NCI-H460 (cell line): Measurements from ENCODE around the gene METTL6. TPM values are rescaled to one million over a fixed set of nuclear protein-coding genes. Genes with fewer than 3 reads are reported as not detected.
"Not testable (repeated sequence)": the region's sequence is repeated elsewhere in the genome, so short reads cannot be mapped to it uniquely, and the experiment has no call there.

Source experiments
- DNase-seq: peaks from one replicate; pipeline ENCODE4 v3.0.0-alpha.2; 2016; ENCODE audit warnings: low read depth; ENCODE audit errors: extremely low read depth
- polyA plus RNA-seq: library from polyadenylated mRNA; depleted of rRNA; stranded (reverse); fragments of >200 nt; gene quantifications from 2 replicates; pipeline ENCODE4 v1.2.3, GENCODE V29; 2014; cell fraction: nucleus; rRNA removed
- total RNA-seq: library from RNA; depleted of rRNA; stranded (reverse); fragments of >200 nt; shearing (Covaris generic); gene quantifications from 2 replicates; pipeline ENCODE4 v1.2.3, GENCODE V29; 2014; rRNA removed

Gene METTL6
- total RNA-seq = 25.9 and 34.7 TPM in 2 replicates
- 8.0 and 9.3 TPM in 2 replicates for polyA plus RNA-seq

DNA sequence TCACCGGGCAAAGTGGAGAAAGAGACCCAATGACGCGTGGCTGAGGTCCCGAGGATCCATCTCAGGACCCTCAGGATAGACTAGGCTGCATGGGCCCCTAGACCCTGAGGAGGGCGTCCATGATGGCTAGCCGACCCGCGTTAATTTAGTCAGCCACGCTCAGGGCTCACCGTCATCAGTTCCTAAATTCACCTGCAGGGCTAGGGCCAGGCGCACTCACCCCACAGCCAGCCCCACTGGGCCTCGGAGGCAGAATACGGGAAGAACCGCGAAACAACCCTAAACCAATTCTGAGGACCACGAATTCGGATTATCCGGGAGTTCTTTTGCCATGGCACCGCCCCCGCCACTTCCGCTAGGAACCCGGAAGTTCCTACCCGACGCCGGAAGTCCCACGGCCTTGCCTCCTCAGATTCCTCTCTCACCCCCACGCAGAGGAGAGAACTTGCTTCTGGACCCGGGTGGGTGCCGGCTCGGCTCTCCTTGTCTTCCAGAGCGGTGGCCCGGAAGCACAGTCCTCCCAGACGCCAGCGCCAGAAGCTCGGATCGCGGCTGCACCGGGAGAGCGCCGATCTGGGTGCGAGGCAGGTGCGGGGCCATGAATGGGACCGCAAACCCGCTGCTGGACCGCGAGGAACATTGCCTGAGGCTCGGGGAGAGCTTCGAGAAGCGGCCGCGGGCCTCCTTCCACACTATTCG is at the start of gene METTL6, which contains the start of gene EAF1:
Gene METTL6 (minus strand): TSS at position 363 of the 699 bp plus-strand sequence. CDS start 1,033 bp downstream, outside the sequence.
Gene EAF1 (plus strand): TSS at position 417 of the 699 bp plus-strand sequence. CDS start 182 bp downstream, at position 599.
- DNase-seq = peak; percentile 55

- no peak for DNase-seq
These were observed 49.0 kb upstream of the METTL6 start for GRCh38 chr3:15476378-15476777.

DNA sequence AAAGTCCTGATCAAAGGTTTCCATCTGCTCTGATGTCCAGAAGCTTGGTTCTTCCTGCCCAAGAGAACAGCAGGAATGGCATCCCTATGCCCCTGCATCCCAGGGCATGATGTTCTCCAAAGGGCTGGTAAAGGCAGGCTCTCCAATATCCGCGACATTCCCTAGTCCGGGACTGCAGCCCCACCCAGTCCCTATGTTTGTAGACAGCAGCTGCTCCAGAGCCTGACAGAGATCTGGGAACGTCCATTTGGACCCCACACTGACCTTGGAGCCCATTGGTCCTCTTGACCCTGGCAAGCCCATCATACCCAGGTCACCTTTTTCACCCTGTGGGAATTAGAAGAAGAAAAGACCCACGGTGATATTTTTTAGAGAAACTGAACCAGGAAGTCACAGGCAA is 47.8 kb upstream of the METTL6 start:
- DNase-seq = no peak

GRCh38 chr3:15471861-15472260 is 44.5 kb upstream of the METTL6 start:
- no peak for DNase-seq

GRCh38 chr3:15470849-15471248 is 43.5 kb upstream of the METTL6 start:
- no peak for DNase-seq

- DNase-seq = no peak
These were observed 42.9 kb upstream of the METTL6 start for GRCh38 chr3:15470261-15470660.

DNA sequence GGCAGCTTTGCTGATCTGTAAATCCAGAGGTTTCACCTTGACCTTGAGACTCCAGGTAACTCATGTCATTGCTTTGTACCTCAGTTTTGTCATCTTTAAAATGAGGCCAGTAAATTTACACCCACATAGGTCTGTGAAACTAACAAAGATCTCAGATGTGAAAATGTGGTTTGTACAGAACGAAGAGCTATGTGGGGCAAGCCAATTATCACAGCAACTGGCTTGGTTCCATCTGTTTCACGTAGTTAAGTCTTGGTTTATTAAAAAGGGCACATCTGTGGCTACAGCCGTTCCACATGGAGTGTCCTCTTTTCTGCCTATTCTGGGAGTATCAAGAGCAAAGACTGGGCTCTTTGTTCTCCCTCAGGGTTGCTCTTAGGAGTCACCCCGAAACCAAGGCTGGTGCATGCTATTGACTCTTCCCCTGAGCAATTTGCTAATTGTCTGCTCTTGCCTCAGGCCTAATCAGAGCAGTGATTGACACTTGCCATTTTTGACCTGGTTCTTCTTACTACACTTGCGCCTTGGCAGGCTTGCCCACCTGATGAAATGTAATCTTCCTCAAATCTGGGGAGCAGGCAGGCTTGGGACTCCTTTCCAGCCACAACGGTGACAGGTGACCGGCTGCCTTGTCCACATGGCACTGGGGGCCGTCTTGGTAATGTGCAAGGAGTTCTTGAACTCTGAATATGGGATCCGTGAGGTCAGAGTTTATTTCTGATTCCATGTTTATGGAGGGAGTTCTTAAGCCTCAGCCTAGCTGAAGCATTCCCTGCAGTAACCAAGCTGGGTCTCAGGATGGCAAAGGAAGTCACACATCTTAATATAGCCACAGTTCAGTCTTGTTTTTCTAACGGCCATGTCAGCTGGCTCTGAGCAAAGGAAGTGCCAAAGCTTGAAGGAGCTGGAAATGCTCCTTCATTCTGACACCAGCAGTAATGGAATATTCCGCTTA is 40.2 kb upstream of the METTL6 start:
- no peak for DNase-seq

- no peak for DNase-seq
These were observed 38.7 kb upstream of the METTL6 start for GRCh38 chr3:15465876-15466585.

- DNase-seq = no peak
These were observed 35.1 kb upstream of the METTL6 start for GRCh38 chr3:15462451-15462850.

- DNase-seq = no peak
These were observed 33.7 kb upstream of the METTL6 start for GRCh38 chr3:15460891-15461531.

DNA sequence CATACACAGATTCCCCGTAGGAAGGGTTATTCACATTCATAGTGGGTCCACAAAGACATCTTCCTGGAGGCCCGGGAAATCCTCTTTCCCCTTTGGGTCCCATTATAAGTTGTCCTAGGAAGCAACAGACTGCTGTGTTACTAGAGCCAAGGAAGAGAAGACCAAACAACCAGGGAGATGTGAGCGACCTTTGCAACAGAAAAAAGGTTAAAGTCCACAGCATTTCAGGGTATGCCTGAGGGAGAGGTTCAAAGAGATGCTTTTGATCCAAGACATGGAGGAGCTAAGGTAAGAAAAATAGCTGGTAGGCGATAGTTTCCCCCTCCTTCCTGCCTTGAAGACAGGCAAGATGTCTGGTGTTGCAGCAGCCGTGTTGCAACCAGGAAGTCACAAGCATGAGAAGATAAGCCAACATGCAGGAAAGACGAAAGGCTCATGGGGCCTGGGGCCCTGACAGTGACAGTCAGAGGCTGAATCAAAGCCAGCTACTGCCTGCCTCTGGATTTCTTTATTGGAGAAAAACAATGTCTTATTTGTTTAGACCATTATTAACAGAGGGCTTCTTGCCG is 31.0 kb upstream of the METTL6 start:
- no peak for DNase-seq

DNA sequence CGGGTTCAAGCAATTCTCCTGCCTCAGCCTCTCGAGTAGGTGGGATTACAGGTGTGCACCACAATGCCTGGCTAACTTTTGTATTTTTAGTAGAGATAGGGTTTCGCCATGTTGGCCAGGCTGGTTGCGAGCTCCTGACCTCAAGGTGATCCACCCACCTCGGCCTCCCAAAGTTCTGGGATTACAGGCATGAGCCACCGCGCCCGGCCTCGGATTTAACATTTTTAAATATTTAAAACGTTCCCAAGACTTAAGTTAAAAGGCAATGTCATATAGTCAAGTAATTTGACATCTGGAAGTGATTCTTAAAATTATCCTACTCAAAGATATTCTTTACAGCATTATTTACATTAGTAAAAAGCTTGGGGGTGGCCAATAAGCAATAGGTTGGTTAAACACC is 29.6 kb upstream of the METTL6 start:
- DNase-seq = not testable (repeated sequence)

- DNase-seq = no peak
These were observed 29.0 kb upstream of the METTL6 start for GRCh38 chr3:15456321-15456720.

DNA sequence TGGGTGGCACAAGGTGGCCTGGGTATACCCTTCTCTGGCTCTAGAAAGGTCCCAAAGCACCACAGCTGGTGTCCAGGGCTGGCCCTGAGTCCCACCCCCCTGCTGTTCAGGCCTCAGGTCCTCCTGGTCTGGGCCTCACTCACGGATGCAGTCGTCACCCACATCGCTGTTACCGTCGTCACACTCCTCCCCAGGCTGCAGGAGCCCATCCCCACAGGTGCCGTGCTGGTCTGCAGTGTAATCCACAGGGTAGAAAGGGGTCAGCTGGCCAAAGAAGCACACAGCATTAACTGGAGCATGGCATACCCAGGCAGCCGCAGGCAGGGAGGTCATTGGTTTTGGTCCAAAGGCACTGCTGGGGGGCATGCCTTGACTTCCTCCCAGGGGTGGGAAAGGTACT is 28.4 kb upstream of the METTL6 start:
- DNase-seq = no peak

DNA sequence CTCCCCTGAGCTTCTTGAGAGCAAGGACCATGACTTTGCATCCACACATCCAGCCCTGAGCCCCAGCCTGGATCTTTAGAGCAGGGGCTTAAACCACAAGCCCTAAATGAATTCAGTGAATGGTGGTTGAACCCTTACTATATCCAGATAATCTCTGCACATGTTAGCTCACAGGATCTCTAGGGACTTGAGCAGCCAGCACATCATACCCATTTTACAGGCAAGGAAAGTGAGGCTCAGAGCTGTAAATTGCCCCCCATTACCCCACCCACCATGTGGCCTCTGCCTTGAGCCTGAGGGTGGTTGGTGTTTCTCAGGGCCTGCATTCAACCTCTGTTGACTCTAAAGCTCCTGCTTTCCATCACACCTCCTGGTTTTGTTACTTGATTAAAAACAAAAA is 27.6 kb upstream of the METTL6 start:
- no peak for DNase-seq

GRCh38 chr3:15453991-15454625 is 26.8 kb upstream of the METTL6 start:
- DNase-seq = no peak

DNA sequence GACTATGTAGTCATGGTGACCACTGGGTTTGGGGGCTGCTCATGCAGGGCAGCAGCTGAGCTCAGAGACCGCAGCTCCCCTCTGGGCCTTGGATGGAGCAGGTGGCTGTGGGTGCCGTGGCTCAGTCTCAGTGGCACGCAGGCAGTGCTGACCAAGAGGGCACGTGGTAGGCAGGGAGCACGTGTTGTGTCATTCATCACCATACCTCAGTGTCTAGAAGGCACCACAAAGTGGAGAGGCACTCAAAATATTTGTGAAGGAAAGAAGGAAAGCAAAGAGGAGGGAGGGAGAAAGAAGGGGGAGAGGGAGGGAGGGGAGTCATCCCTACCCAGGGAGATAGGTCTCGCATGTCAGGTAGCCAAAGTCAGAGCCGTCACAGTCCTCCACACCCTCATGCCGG is 26.2 kb upstream of the METTL6 start:
- DNase-seq = no peak

DNA sequence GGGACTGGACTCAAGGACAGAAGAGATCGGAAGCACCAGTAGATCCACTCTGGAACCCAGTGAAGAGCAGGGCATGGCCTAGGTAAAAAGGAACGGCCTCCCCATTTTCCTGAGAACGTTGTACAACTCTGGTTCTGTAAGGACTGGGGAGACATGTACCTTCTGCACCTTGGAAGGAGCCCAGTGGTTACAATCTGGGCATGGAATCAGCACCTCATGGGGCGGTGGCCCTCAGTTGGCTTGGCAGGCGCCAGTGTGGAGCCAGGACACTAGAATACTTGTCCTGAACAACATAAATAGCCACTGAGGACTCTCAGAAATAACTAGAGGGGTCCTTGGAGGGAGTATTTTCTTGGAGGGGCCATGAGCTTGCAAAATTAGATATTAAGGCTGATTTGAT is 25.6 kb upstream of the METTL6 start:
- no peak for DNase-seq

DNA sequence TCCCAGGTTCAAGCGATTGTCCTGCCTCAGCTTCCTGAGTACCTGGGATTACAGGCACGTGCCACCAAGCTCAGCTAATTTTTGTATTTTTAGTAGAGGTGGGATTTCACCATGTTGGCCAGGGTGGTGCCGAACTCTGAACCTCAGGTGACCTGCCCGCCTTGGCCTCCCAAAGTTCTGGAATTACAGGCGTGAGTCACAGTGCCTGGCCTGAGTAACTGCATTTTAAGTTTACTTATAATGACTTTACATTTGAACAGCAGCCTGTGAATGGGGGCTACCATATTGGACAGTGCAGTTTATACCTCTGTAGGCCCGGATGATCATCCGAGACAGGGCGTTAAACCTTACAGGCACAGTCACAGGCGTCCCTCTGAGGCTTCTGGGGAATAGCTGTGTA is 24.8 kb upstream of the METTL6 start:
- no peak for DNase-seq
